GM18520 (cell line): ENCODE data around the gene SEC63.
A peak's percentile ranks its signal among the peaks of the same experiment; 100 is the strongest.
"Not testable (repeated sequence)": the region's sequence is repeated elsewhere in the genome, so short reads cannot be mapped to it uniquely, and the experiment has no call there.

Experiments used
- ATAC-seq: cut with Tn5 transposase; IDR thresholded peaks from one replicate; pipeline ENCODE4 v1.9.1; 2021; ENCODE audit not compliant: unreplicated experiment

SEC63 gene

GRCh38 chr6:107957909-107958688 is at the start of gene SEC63:
SEC63 (minus strand) TSS chr6:107958208; CDS start chr6:107958009, 199 bp downstream.
- ATAC-seq: peak; percentile 80

GRCh38 chr6:108005961-108006360 is 48.0 kb upstream of the SEC63 start:
- no peak for ATAC-seq

- ATAC-seq: no peak
These were observed 46.9 kb upstream of the SEC63 start for GRCh38 chr6:108004861-108005260.

GRCh38 chr6:108002365-108003221 is 44.6 kb upstream of the SEC63 start:
- ATAC-seq: no peak

GRCh38 chr6:108001696-108002231 is 43.8 kb upstream of the SEC63 start:
- ATAC-seq: no peak

- not testable (repeated sequence) for ATAC-seq
These were observed 42.3 kb upstream of the SEC63 start for GRCh38 chr6:108000259-108000658.

- ATAC-seq: no peak
These were observed 41.3 kb upstream of the SEC63 start for GRCh38 chr6:107999341-107999740.

GRCh38 chr6:107991772-107992550 is 34.0 kb upstream of the SEC63 start:
- ATAC-seq: no peak

GRCh38 chr6:107991061-107991460 is 33.1 kb upstream of the SEC63 start:
- ATAC-seq: no peak

GRCh38 chr6:107990587-107990986 is 32.6 kb upstream of the SEC63 start:
- not testable (repeated sequence) for ATAC-seq

- no peak for ATAC-seq
These were observed 31.4 kb upstream of the SEC63 start for GRCh38 chr6:107989166-107990094.

GRCh38 chr6:107988570-107988969 is 30.6 kb upstream of the SEC63 start:
- no peak for ATAC-seq

- ATAC-seq: no peak
These were observed 29.8 kb upstream of the SEC63 start for GRCh38 chr6:107987805-107988204.

- no peak for ATAC-seq
These were observed 27.7 kb upstream of the SEC63 start for GRCh38 chr6:107985701-107986100.

GRCh38 chr6:107983811-107984210 is 25.8 kb upstream of the SEC63 start:
- no peak for ATAC-seq

GRCh38 chr6:107982486-107982885 is 24.5 kb upstream of the SEC63 start:
- no peak for ATAC-seq

- ATAC-seq: no peak
These were observed 23.7 kb upstream of the SEC63 start for GRCh38 chr6:107981695-107982094.

- no peak for ATAC-seq
These were observed 19.3 kb upstream of the SEC63 start for GRCh38 chr6:107977283-107977682.

GRCh38 chr6:107976155-107976783 is 18.3 kb upstream of the SEC63 start:
- no peak for ATAC-seq
